SKM-1 treated with dmso at 0.1 percent for 144 hours (cell line): ENCODE measurements around the gene PFN1.

Experiments
- DNase-seq: peaks from one replicate; lab custom pipeline; 2025; ENCODE audit not compliant: unreplicated experiment; lab: John Stamatoyannopoulos, UW

Gene PFN1

DNA sequence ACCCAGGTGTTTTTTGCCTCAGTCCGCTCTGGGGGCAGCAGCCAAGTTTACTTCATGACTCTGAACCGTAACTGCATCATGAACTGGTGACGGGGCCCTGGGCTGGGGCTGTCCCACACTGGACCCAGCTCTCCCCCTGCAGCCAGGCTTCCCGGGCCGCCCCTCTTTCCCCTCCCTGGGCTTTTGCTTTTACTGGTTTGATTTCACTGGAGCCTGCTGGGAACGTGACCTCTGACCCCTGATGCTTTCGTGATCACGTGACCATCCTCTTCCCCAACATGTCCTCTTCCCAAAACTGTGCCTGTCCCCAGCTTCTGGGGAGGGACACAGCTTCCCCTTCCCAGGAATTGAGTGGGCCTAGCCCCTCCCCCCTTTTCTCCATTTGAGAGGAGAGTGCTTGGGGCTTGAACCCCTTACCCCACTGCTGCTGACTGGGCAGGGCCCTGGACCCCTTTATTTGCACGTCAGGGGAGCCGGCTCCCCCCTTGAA lies 51.1 kb downstream of the PFN1 start:
- no peak for DNase-seq

DNA sequence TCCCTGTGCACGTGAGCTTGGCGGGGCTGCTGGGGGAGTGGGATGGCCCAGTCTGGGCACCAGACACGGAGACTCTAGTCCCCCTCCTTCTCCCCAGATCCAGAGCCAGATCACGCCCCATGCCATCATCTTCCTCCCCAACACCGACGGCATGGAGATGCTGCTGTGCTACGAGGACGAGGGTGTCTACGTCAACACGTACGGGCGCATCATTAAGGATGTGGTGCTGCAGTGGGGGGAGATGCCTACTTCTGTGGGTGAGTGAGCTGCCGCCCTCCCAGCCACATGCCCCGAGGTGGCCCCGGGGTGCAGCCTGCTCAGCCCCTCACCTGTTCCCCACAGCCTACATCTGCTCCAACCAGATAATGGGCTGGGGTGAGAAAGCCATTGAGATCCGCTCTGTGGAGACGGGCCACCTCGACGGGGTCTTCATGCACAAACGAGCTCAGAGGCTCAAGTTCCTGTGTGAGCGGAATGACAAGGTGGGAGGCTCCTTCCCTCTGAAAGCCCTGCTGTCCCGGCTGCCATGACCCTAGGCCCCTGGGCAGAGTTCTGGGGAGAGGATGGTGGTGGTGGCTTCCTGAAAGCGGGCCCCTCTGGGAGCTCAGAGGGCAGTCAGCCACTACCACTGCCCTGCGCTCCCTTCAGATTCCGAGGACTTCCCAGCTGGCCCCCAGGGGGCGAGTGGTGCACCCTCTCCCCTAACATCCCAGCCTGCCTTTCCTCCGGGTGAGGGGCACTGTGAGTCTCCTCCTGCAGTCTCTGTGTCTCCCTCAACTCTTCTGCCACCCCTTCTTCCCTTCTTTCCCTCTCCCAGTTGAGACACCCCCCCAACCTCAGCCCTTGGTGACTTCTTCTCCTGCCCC lies 51.8 kb downstream of the PFN1 start:
- no peak for DNase-seq

DNA sequence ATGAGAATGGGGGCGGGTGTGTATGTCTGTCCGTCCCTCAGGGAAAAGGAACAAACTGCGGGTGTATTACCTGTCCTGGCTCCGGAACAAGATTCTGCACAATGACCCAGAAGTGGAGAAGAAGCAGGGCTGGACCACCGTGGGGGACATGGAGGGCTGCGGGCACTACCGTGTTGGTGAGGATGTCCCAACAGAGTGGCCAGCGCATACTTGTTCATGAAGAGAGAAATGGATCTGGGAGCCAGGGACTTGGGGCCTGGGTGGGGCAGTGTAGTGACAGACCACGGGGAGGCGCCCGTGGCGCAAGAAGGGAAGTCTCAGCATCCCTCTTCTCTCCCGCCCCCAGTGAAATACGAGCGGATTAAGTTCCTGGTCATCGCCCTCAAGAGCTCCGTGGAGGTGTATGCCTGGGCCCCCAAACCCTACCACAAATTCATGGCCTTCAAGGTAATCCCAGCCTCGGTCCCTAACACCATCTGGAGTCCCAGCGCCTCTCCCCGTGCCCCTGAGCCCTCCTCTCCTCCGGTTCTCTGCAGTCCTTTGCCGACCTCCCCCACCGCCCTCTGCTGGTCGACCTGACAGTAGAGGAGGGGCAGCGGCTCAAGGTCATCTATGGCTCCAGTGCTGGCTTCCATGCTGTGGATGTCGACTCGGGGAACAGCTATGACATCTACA lies 52.5 kb downstream of the PFN1 start:
- DNase-seq = no peak
